Muscle layer of colon (tissue), 2 donors: ENCODE results near the gene FRMD4A.
A peak's percentile ranks its signal among the peaks of the same experiment; 100 is the strongest.

Source experiments
- H3K27ac ChIP-seq: one replicate; pipeline ENCODE4 v1.7.0; 2013; ENCODE audit warnings: low read depth, mild to moderate bottlenecking, low read length, moderate library complexity
- H3K27me3 ChIP-seq, 2 donors: one replicate each; pipeline ENCODE4 v1.7.0; 2013; ENCODE audit warnings: low read length in 2 of 2, mild to moderate bottlenecking in 2 of 2; ENCODE audit not compliant: insufficient read depth in 2 of 2, control insufficient read depth in 1 of 2
- H3K36me3 ChIP-seq: one replicate; pipeline ENCODE4 v1.7.0; 2013; ENCODE audit warnings: mild to moderate bottlenecking, low read length; ENCODE audit not compliant: insufficient read depth
- H3K4me1 ChIP-seq: one replicate; pipeline ENCODE4 v1.7.0; 2013; ENCODE audit warnings: mild to moderate bottlenecking, low read length; ENCODE audit not compliant: insufficient read depth
- H3K4me3 ChIP-seq, 2 donors: one replicate each; pipeline ENCODE4 v1.7.0; 2013; ENCODE audit warnings: low read length in 2 of 2, low read depth in 1 of 2, mild to moderate bottlenecking in 1 of 2, moderate library complexity in 1 of 2
- H3K9ac ChIP-seq: one replicate; pipeline ENCODE4 v1.7.0; 2013; ENCODE audit warnings: low read length
- H3K9me3 ChIP-seq: one replicate; pipeline ENCODE4 v1.7.0; 2013; ENCODE audit warnings: mild to moderate bottlenecking, low read length
- donor health status: abdominal sarcoma.
- donor health status: Adenocarcinoma of cecum.

FRMD4A gene

DNA sequence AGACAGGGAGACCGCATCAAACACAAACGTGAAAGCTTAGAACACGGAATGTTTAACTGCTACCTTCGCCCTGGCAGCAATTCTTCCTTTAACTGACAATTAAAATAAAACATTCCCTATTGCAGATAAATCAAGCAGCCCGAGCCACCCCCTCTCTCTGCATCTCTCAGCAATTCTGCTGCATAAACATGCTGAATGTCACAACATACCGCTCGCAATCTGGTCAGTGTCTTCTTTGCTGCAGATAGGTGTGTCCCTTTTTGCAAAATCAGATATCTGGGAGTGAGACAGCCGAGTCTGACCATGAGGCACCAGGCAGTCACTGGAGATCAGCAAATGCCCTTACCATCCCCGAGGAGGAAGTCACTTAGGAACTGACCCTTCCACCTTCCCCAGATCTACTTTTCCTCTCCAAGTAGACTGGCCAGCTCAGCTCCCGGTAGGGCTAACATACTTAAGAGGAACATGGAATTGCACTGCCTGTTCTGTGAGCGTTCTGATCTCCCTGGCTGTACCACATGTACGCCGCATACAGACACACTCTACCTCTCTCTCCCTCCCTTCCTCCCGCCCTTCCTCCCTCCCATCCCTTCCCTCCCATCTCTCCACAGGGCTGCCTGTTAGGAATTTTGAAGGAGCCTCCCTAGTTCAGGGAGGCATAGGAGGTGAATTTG is at the start of gene FRMD4A:
Gene FRMD4A (minus strand): TSS at position 537 of the 674 bp plus-strand sequence.
- Histone ChIP-seq H3K4me1 (peaks cover 42% of the 10 kb centered on the region), H3K36me3 (no peaks in the 10 kb centered on the region), H3K27ac (peak within 1 kb of the TSS; percentile 48), H3K27me3 (no peaks in the 10 kb centered on the region), H3K9ac (no peak within 1 kb of the TSS), H3K9me3 (no peaks in the 10 kb centered on the region), H3K4me3 (peak within 1 kb of the TSS; percentile 13 to 30)

- H3K27me3 ChIP-seq = no peaks in the 10 kb centered on the region
- H3K36me3 ChIP-seq = no peaks in the 10 kb centered on the region
- H3K4me3 ChIP-seq = no peak overlapping the region
- H3K9ac ChIP-seq = no peak overlapping the region
- no peaks in the 10 kb centered on the region for H3K9me3 ChIP-seq
- H3K27ac ChIP-seq = no peak overlapping the region
- no peaks in the 10 kb centered on the region for H3K4me1 ChIP-seq
These were observed 49.0 kb upstream of the FRMD4A start for GRCh38 chr10:14379556-14380280.

DNA sequence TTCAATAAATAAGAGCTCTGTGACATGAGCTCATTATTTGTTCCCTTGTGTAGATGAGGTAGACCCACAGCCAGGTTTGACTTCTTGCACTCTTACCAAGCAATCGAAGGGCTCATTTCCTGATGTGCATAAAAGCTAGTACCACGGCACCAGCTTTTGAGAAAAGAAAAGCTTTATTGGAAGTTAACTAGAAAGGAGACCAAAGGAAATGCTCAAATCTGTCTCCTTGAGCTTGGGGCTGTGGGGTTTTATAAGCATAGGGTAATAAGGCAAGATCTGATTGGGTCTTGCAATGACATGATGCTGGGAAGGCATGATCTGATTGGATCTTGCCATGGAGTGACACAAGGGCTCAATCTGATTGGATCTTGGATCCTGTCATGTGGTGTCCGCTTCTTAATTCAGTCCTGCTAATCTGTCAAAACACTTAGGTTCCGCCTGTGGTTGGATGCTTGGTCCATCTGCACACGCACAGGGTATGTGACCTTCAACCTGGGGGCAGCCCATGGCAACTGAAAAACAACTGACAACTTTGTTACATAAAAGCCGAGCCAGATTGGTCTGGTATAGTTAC is 47.8 kb upstream of the FRMD4A start:
- no peak overlapping the region for H3K27ac ChIP-seq
- H3K4me3 ChIP-seq = no peak overlapping the region
- H3K4me1 ChIP-seq = no peaks in the 10 kb centered on the region

DNA sequence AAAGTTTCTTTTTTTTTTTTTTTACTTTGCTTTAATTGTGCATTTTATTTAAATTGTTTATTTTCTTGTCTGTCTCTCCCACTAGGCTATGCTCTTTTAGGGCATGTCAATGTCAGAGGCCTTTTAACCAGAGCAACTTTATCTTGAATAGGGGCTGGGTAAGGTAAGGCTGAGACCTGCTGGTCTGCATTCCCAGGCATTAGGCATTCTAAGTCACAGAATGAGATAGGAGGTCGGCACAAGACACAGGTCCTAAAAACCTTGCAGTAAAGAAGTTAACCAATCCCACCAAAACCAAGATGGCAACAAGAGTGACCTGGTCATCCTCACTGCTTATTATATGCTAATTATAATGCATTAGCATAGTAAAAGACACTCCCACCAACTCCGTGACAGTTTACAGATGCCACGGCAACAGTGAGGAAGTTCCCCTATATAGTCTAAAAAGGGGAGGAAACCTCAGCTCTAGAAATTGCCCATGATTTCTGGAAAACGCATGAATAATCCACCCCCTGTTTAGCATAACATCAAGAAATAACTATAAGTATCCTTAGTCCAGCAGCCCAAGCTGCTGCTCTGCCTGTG is 47.0 kb upstream of the FRMD4A start:
- Histone ChIP-seq H3K4me1 (no peaks in the 10 kb centered on the region), H3K4me3 (no peak overlapping the region), H3K27ac (no peak overlapping the region), H3K9me3 (no peaks in the 10 kb centered on the region), H3K27me3 (no peaks in the 10 kb centered on the region), H3K9ac (no peak overlapping the region), H3K36me3 (no peaks in the 10 kb centered on the region)

More for the DNA sequence above, 47.8 kb upstream of the FRMD4A start:
- Histone ChIP-seq H3K36me3 (no peaks in the 10 kb centered on the region), H3K9ac (no peak overlapping the region), H3K9me3 (no peaks in the 10 kb centered on the region), H3K27me3 (no peaks in the 10 kb centered on the region)

- no peaks in the 10 kb centered on the region for H3K9me3 ChIP-seq
- H3K9ac ChIP-seq = no peak overlapping the region
- H3K27ac ChIP-seq = no peak overlapping the region
- H3K27me3 ChIP-seq = no peaks in the 10 kb centered on the region
- no peaks in the 10 kb centered on the region for H3K4me1 ChIP-seq
- H3K4me3 ChIP-seq = no peak overlapping the region
- H3K36me3 ChIP-seq = no peaks in the 10 kb centered on the region
These were observed 44.2 kb upstream of the FRMD4A start for GRCh38 chr10:14374745-14375445.

GRCh38 chr10:14372606-14373005 is 41.9 kb upstream of the FRMD4A start:
- no peak overlapping the region for H3K27ac ChIP-seq
- no peaks in the 10 kb centered on the region for H3K27me3 ChIP-seq
- H3K4me3 ChIP-seq = no peak overlapping the region
- H3K36me3 ChIP-seq = no peaks in the 10 kb centered on the region
- H3K4me1 ChIP-seq = no peaks in the 10 kb centered on the region
- H3K9me3 ChIP-seq = no peaks in the 10 kb centered on the region
- H3K9ac ChIP-seq = no peak overlapping the region

- H3K4me1 ChIP-seq = no peaks in the 10 kb centered on the region
- no peak overlapping the region for H3K27ac ChIP-seq
- no peak overlapping the region for H3K4me3 ChIP-seq
- H3K9ac ChIP-seq = no peak overlapping the region
- no peaks in the 10 kb centered on the region for H3K9me3 ChIP-seq
- no peaks in the 10 kb centered on the region for H3K27me3 ChIP-seq
- no peaks in the 10 kb centered on the region for H3K36me3 ChIP-seq
These were observed 40.9 kb upstream of the FRMD4A start for GRCh38 chr10:14371581-14371980.

DNA sequence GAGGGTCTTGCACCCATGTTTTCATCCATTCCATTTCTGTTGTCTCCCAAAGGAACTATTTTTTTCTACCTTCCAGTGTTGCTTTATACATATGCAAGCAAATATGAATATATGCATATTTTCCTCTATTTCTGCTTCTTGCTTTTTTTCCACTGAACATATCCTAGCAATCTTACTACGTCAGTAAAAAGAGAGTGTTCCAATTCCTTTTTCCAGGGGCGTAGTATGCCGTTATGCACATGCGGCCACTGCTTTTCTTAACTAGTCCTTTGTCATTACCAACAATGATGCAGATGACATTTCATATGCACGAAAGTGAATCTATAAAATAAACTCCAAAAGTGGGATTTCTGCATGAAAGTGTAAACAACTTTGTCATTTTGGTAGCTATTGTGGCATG is 40.2 kb upstream of the FRMD4A start:
- H3K27ac ChIP-seq = no peak overlapping the region

GRCh38 chr10:14369906-14370305 is 39.2 kb upstream of the FRMD4A start:
- H3K36me3 ChIP-seq = no peaks in the 10 kb centered on the region
- no peak overlapping the region for H3K4me3 ChIP-seq
- no peak overlapping the region for H3K27ac ChIP-seq
- no peaks in the 10 kb centered on the region for H3K4me1 ChIP-seq
- no peak overlapping the region for H3K9ac ChIP-seq
- H3K9me3 ChIP-seq = no peaks in the 10 kb centered on the region
- H3K27me3 ChIP-seq = no peaks in the 10 kb centered on the region

More for the DNA sequence above, 40.2 kb upstream of the FRMD4A start:
- Histone ChIP-seq H3K9me3 (no peaks in the 10 kb centered on the region), H3K4me3 (no peak overlapping the region), H3K36me3 (no peaks in the 10 kb centered on the region), H3K27me3 (no peaks in the 10 kb centered on the region), H3K4me1 (no peaks in the 10 kb centered on the region), H3K9ac (no peak overlapping the region)

- H3K9me3 ChIP-seq = no peaks in the 10 kb centered on the region
- no peak overlapping the region for H3K4me3 ChIP-seq
- H3K36me3 ChIP-seq = no peaks in the 10 kb centered on the region
- no peaks in the 10 kb centered on the region for H3K4me1 ChIP-seq
- H3K27ac ChIP-seq = no peak overlapping the region
- H3K9ac ChIP-seq = no peak overlapping the region
- no peaks in the 10 kb centered on the region for H3K27me3 ChIP-seq
These were observed 36.0 kb upstream of the FRMD4A start for GRCh38 chr10:14366760-14367159.

DNA sequence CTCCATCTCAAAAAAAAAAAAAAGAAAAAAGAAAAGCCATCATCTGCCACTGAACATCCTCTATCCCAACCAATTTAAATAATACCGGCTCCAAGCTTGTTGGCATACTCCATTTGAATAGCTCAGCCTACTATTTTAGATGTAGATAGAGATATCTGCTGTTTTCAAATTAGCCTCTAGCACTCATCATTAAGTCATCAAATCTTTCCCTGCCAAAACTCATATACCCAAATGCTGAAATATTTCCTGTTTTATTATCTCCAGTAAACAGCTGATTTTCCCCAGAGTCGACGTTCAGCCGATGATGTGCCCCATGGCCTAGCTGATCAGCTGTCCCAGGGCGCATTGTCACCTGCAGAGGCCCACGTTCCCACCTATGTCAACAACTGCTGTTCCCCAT is 34.5 kb upstream of the FRMD4A start:
- no peaks in the 10 kb centered on the region for H3K9me3 ChIP-seq
- H3K27me3 ChIP-seq = no peaks in the 10 kb centered on the region
- H3K27ac ChIP-seq = no peak overlapping the region
- H3K9ac ChIP-seq = no peak overlapping the region
- H3K36me3 ChIP-seq = no peaks in the 10 kb centered on the region
- H3K4me1 ChIP-seq = no peaks in the 10 kb centered on the region
- H3K4me3 ChIP-seq = no peak overlapping the region
